ENCODE results near the gene GUCD1. TPM values are rescaled to one million over a fixed set of nuclear protein-coding genes. Genes with fewer than 3 reads are reported as not detected.

Gene GUCD1
- polyA plus RNA-seq, 1 donor (not counting 4 experiments of a cell fraction or from before 2014, with no cell fraction given), result 43.0 TPM

GRCh38 chr22:24519496-24519895 lies 35.4 kb downstream of the GUCD1 start:
- Histone ChIP-seq H3K27ac (ENCODE audit: control insufficient read depth, insufficient read depth, low read length) (no peak overlapping the region), H3K9ac (ENCODE audit: control insufficient read depth, extremely low read depth, insufficient read depth, low read length) (no peak overlapping the region), H3K36me3 (ENCODE audit: control insufficient read depth in 2 of 2, extremely low read depth in 1 of 2, insufficient read depth in 2 of 2, low read length in 2 of 2) (no peaks in the 10 kb centered on the region), H3K4me2 (ENCODE audit: control insufficient read depth, extremely low read depth, insufficient read depth, low read depth, low read length) (no peak overlapping the region), H2AFZ (ENCODE audit: control insufficient read depth, low read length) (no peak overlapping the region), H3K9me1 (ENCODE audit: control insufficient read depth, extremely low read depth, insufficient read depth, low read length) (no peaks in the 10 kb centered on the region), H4K20me1 (ENCODE audit: control insufficient read depth, extremely low read depth, insufficient read depth, low read length) (no peaks in the 10 kb centered on the region), H3K79me2 (ENCODE audit: control insufficient read depth, insufficient read depth, low read length) (no peaks in the 10 kb centered on the region), H3K4me3 (ENCODE audit: control insufficient read depth in 2 of 3, extremely low read depth in 1 of 3, insufficient read depth in 2 of 3, low read depth in 1 of 3, low read length in 3 of 3) (no peak overlapping the region), H3K4me1 (ENCODE audit: control insufficient read depth, extremely low read depth, insufficient read depth, low read length) (peaks cover 10% of the 10 kb centered on the region), H3K9me3 (ENCODE audit: control insufficient read depth, low read depth, low read length) (no peaks in the 10 kb centered on the region), H3K27me3 (ENCODE audit: control insufficient read depth, extremely low read depth, insufficient read depth, low read length) (peaks cover 14% of the 10 kb centered on the region)
- dilution Hi-C loops (cut with MboI; ENCODE audit: extremely low pct_ligation_motif_present, low sequenced_read_pairs), result no loop called here
- no peak for DNase-seq (ENCODE audit: low read depth, low spot score)
- FAIRE-seq, result no peak
- TF ChIP-seq EZH2 (IDR thresholded peaks at IDR 0.05; ENCODE audit: low read length) (no peak), CTCF (optimal IDR thresholded peaks at IDR 0.05 in 1 of 3, IDR thresholded peaks at IDR 0.05 in 1 of 3, conservative IDR thresholded peaks at IDR 0.05 in 1 of 3; ENCODE audit: extremely low read depth in 1 of 3, insufficient read depth in 2 of 3, low read length in 3 of 3) (no peak)

- no peaks in the 10 kb centered on the region for H3K36me3 ChIP-seq (ENCODE audit: control insufficient read depth in 2 of 2, extremely low read depth in 1 of 2, insufficient read depth in 2 of 2, low read length in 2 of 2)
- no peaks in the 10 kb centered on the region for H3K9me3 ChIP-seq (ENCODE audit: control insufficient read depth, low read depth, low read length)
- FAIRE-seq (no peak), DNase-seq (ENCODE audit: low read depth, low spot score) (no peak)
- no peak overlapping the region for H3K4me2 ChIP-seq (ENCODE audit: control insufficient read depth, extremely low read depth, insufficient read depth, low read depth, low read length)
- H3K4me1 ChIP-seq (ENCODE audit: control insufficient read depth, extremely low read depth, insufficient read depth, low read length), result peaks cover 10% of the 10 kb centered on the region
- dilution Hi-C loops (cut with MboI; ENCODE audit: extremely low pct_ligation_motif_present, low sequenced_read_pairs), result no loop called here
- H3K4me3 ChIP-seq (ENCODE audit: control insufficient read depth in 2 of 3, extremely low read depth in 1 of 3, insufficient read depth in 2 of 3, low read depth in 1 of 3, low read length in 3 of 3), result no peak overlapping the region
- TF ChIP-seq CTCF (optimal IDR thresholded peaks at IDR 0.05 in 1 of 3, IDR thresholded peaks at IDR 0.05 in 1 of 3, conservative IDR thresholded peaks at IDR 0.05 in 1 of 3; ENCODE audit: extremely low read depth in 1 of 3, insufficient read depth in 2 of 3, low read length in 3 of 3) (no peak), EZH2 (IDR thresholded peaks at IDR 0.05; ENCODE audit: low read length) (no peak)
- H4K20me1 ChIP-seq (ENCODE audit: control insufficient read depth, extremely low read depth, insufficient read depth, low read length), result no peaks in the 10 kb centered on the region
- no peaks in the 10 kb centered on the region for H3K9me1 ChIP-seq (ENCODE audit: control insufficient read depth, extremely low read depth, insufficient read depth, low read length)
- H2AFZ ChIP-seq (ENCODE audit: control insufficient read depth, low read length), result no peak overlapping the region
- H3K79me2 ChIP-seq (ENCODE audit: control insufficient read depth, insufficient read depth, low read length), result no peaks in the 10 kb centered on the region
- H3K27me3 ChIP-seq (ENCODE audit: control insufficient read depth, extremely low read depth, insufficient read depth, low read length), result peaks cover 17% of the 10 kb centered on the region
- H3K9ac ChIP-seq (ENCODE audit: control insufficient read depth, extremely low read depth, insufficient read depth, low read length), result no peak overlapping the region
- H3K27ac ChIP-seq (ENCODE audit: control insufficient read depth, insufficient read depth, low read length), result no peak overlapping the region
Observed at GRCh38 chr22:24518771-24519485, 36.0 kb downstream of the GUCD1 start.
